Ishikawa (cell line): ENCODE results near the gene ACTC1.

Experiments used
- CEBPB ChIP-seq: IDR thresholded peaks from 2 replicates; pipeline ENCODE4 v1.6.1; 2012
- CREB1 ChIP-seq: IDR thresholded peaks from 2 replicates; pipeline ENCODE4 v1.6.1; 2012; ENCODE audit warnings: low read depth
- EGR1 ChIP-seq: IDR thresholded peaks from 2 replicates; pipeline ENCODE4 v1.6.1; 2012
- EP300 ChIP-seq: IDR thresholded peaks from 2 replicates; pipeline ENCODE4 v1.6.1; 2012; ENCODE audit warnings: borderline replicate concordance
- FOXM1 ChIP-seq: IDR thresholded peaks from 2 replicates; pipeline ENCODE4 v1.6.1; 2012; ENCODE audit warnings: low read depth, borderline replicate concordance
- NFIC ChIP-seq: IDR thresholded peaks from 2 replicates; pipeline ENCODE4 v1.6.1; 2012
- RAD21 ChIP-seq: IDR thresholded peaks from 2 replicates; pipeline ENCODE4 v1.6.1; 2012; ENCODE audit warnings: low read depth
- TAF1 ChIP-seq: IDR thresholded peaks from 2 replicates; pipeline ENCODE4 v1.6.1; 2012; ENCODE audit warnings: low read depth, mild to moderate bottlenecking
- TCF12 ChIP-seq: IDR thresholded peaks from 2 replicates; pipeline ENCODE4 v1.6.1; 2012; ENCODE audit warnings: low read depth
- TEAD4 ChIP-seq: IDR thresholded peaks from 2 replicates; pipeline ENCODE4 v1.6.1; 2012
- USF1 ChIP-seq: IDR thresholded peaks from 2 replicates; pipeline ENCODE4 v1.6.1; 2012
- YY1 ChIP-seq: IDR thresholded peaks from 2 replicates; pipeline ENCODE4 v1.6.1; 2012; ENCODE audit warnings: low read depth
- ZBTB7A ChIP-seq: IDR thresholded peaks from 2 replicates; pipeline ENCODE4 v1.6.1; 2012; ENCODE audit warnings: low read depth
- TF ChIP-seq, protein P1 (sequence below): IDR thresholded peaks from 2 replicates; pipeline ENCODE4 v1.6.1; 2012
- TF ChIP-seq, protein P2 (sequence below): IDR thresholded peaks from 2 replicates; pipeline ENCODE4 v1.6.1; 2012; ENCODE audit warnings: low read depth, mild to moderate bottlenecking

The ACTC1 gene

DNA sequence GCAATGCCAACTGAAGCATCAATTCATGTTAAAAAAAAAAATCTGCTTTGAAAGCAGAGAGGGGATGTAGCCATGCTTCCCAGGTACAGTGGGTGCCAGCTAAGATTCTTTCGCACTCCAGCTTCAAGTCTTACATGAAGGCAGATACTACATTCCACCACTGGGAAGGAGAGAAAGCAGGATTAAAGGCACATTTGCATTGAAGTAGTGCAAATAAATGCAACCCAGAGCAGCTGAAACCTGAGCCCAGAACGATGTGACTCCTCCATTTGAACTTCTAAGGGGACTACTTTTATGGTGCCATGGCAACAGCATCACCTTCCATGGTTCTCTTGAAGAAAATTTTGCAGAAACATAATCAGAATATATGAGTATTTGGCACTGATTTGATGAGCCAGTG, 21.4 kb downstream of the ACTC1 start:
- TF ChIP-seq ZBTB7A (no peak), NFIC (no peak), FOXM1 (no peak)
- TF ChIP-seq, protein P1, sequence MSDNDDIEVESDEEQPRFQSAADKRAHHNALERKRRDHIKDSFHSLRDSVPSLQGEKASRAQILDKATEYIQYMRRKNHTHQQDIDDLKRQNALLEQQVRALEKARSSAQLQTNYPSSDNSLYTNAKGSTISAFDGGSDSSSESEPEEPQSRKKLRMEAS = no peak

GRCh38 chr15:34773013-34773412, 22.3 kb downstream of the ACTC1 start:
- TF ChIP-seq CEBPB = no peak
- no peak for TF ChIP-seq EP300
- no peak for TF ChIP-seq TEAD4
- TF ChIP-seq CREB1 = no peak
- TF ChIP-seq YY1 = no peak

- TF ChIP-seq EGR1 (no peak), YY1 (no peak), EP300 (no peak)
Measured at GRCh38 chr15:34772312-34772711, 23.0 kb downstream of the ACTC1 start.

DNA sequence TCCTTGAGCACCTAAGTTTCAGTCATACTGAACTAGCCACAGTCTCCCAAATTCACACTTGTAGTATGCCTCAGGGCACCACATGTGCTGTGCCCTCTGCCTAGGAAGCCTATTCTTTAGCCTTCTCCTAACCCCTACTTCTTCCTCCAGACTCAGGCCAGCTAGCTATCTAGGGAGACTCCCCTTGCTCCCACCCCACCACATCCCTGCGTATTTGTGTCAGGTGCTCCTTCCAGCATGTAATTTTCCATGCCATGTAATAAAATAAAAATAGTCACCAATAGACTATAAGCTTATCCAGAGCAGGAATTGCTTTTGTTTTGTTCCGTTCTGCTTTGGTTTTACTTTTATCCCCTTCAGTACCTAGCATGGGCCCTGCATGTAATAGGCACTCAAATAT, 25.6 kb downstream of the ACTC1 start:
- TF ChIP-seq TAF1 = no peak
- no peak for TF ChIP-seq YY1
- TF ChIP-seq EGR1 = no peak
- TF ChIP-seq RAD21 = no peak
- no peak for TF ChIP-seq CREB1
- TF ChIP-seq NFIC = no peak
- TF ChIP-seq, protein P1 = no peak
- TF ChIP-seq TCF12 = no peak
- no peak for TF ChIP-seq CEBPB
- no peak for TF ChIP-seq USF1

DNA sequence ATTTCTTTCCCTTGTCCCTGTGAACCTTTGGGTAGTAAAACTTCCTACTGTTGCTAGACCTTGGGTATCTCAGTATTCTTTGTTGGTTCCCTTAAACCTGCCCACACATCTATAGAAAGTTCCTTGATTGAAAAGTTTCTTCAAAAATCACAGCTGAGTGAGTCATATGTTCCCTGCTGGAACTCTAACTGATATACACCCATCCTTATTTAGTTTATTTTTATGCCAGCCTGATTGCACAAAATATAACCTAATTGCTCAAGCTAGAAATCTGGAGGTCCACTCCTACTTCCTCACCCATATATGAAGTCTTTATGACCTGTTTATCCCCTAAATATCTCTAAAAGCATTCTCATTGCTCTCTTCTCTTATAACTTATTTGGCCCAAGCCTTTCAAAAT, 26.8 kb downstream of the ACTC1 start:
- no peak for TF ChIP-seq FOXM1
- no peak for TF ChIP-seq TAF1
- no peak for TF ChIP-seq CREB1
- TF ChIP-seq YY1 = no peak
- TF ChIP-seq USF1 = no peak
- TF ChIP-seq EGR1 = no peak
- TF ChIP-seq, protein P1 = no peak
- TF ChIP-seq, protein P2, sequence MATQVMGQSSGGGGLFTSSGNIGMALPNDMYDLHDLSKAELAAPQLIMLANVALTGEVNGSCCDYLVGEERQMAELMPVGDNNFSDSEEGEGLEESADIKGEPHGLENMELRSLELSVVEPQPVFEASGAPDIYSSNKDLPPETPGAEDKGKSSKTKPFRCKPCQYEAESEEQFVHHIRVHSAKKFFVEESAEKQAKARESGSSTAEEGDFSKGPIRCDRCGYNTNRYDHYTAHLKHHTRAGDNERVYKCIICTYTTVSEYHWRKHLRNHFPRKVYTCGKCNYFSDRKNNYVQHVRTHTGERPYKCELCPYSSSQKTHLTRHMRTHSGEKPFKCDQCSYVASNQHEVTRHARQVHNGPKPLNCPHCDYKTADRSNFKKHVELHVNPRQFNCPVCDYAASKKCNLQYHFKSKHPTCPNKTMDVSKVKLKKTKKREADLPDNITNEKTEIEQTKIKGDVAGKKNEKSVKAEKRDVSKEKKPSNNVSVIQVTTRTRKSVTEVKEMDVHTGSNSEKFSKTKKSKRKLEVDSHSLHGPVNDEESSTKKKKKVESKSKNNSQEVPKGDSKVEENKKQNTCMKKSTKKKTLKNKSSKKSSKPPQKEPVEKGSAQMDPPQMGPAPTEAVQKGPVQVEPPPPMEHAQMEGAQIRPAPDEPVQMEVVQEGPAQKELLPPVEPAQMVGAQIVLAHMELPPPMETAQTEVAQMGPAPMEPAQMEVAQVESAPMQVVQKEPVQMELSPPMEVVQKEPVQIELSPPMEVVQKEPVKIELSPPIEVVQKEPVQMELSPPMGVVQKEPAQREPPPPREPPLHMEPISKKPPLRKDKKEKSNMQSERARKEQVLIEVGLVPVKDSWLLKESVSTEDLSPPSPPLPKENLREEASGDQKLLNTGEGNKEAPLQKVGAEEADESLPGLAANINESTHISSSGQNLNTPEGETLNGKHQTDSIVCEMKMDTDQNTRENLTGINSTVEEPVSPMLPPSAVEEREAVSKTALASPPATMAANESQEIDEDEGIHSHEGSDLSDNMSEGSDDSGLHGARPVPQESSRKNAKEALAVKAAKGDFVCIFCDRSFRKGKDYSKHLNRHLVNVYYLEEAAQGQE = no peak
- TF ChIP-seq TCF12 = no peak
- TF ChIP-seq NFIC = no peak
- no peak for TF ChIP-seq RAD21
- TF ChIP-seq ZBTB7A = no peak
- TF ChIP-seq EP300 = no peak
- TF ChIP-seq CEBPB = no peak
- no peak for TF ChIP-seq TEAD4

DNA sequence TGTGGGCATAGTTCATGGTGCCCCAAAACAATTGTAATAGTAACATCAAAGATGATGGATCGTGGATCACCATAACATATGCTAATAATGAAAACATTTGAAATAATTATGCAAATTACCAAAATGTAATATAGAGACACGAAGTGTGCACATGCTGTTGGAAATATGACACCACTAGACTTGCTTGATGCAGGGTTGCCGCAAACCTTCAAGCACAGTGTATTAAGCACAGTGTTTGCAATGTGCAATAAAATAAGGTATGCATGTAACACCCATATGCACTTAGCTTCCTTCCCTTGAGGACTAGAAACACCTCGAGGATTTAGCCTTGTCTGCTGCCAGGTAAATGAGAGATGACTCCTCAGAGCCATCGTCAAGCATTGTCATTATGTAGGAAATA, 29.6 kb downstream of the ACTC1 start:
- no peak for TF ChIP-seq EGR1
- TF ChIP-seq YY1 = no peak

DNA sequence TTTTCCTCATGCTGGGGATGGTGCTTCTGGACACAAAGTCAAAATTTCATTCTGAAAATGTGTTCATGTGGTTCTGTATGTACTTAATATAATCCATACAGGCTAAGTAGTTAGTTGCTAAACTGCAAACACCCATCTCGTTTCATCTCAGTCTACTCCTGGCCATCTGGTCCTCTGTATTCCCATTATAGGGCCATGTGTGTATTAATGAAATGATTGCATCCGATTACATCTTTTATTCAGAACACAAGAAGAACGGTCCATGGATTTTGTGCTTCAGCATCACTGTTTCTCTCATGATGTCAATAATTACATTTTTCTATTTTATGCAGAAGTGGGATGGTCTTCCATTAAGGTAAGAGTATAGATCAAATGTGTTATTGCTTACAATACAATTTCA, 34.4 kb downstream of the ACTC1 start:
- TF ChIP-seq YY1 = no peak
- TF ChIP-seq, protein P1 = no peak
- no peak for TF ChIP-seq NFIC
- TF ChIP-seq, protein P2 = no peak
- no peak for TF ChIP-seq CREB1
- TF ChIP-seq ZBTB7A = no peak
- TF ChIP-seq EGR1 = no peak
- TF ChIP-seq FOXM1 = no peak
- TF ChIP-seq TEAD4 = no peak
- TF ChIP-seq RAD21 = no peak
- no peak for TF ChIP-seq EP300
- no peak for TF ChIP-seq CEBPB
- TF ChIP-seq USF1 = no peak
- TF ChIP-seq TAF1 = no peak
- TF ChIP-seq TCF12 = no peak
